GM23248 (cell line): ENCODE measurements around the gene CTIF. TPM values are rescaled to one million over a fixed set of nuclear protein-coding genes. Genes with fewer than 3 reads are reported as not detected.
A peak's percentile ranks its signal among the peaks of the same experiment; 100 is the strongest.

Source experiments
- DNase-seq: peaks from one replicate; pipeline ENCODE4 v3.0.0-alpha.2; 2015
- H2AFZ ChIP-seq: fragments of 200-600 bp; sonication (generic); 2 replicates; pipeline ENCODE4 v1.6.1; 2016; ENCODE audit warnings: antibody characterized with exemption
- H3F3A ChIP-seq: fragments of 200-600 bp; sonication (generic); 2 replicates; pipeline ENCODE4 v1.6.1; 2016; ENCODE audit warnings: mild to moderate bottlenecking, antibody characterized with exemption, mixed run types; ENCODE audit not compliant: insufficient read depth
- H3K27ac ChIP-seq: fragments of 200-600 bp; sonication (generic); 2 replicates; pipeline ENCODE4 v1.5.1; 2016; ENCODE audit warnings: mild to moderate bottlenecking
- H3K27me3 ChIP-seq: fragments of 200-600 bp; sonication (generic); replicated peaks from 2 replicates; pipeline ENCODE4 v1.6.1; 2016; ENCODE audit warnings: mild to moderate bottlenecking; ENCODE audit not compliant: insufficient read depth
- H3K36me3 ChIP-seq: fragments of 200-600 bp; sonication (generic); 2 replicates; pipeline ENCODE4 v1.6.1; 2016; ENCODE audit warnings: low read depth, mild to moderate bottlenecking
- H3K4me1 ChIP-seq: fragments of 200-600 bp; sonication (generic); 2 replicates; pipeline ENCODE4 v1.6.1; 2016; ENCODE audit warnings: mild to moderate bottlenecking; ENCODE audit not compliant: insufficient read depth
- H3K4me2 ChIP-seq: fragments of 200-600 bp; sonication (generic); one replicate; pipeline ENCODE4 v1.6.1; 2016; ENCODE audit warnings: mild to moderate bottlenecking; ENCODE audit not compliant: unreplicated experiment
- H3K4me3 ChIP-seq: fragments of 200-600 bp; sonication (generic); 2 replicates; pipeline ENCODE4 v1.5.1; 2016; ENCODE audit warnings: mild to moderate bottlenecking
- H3K79me2 ChIP-seq: fragments of 200-600 bp; sonication (generic); 2 replicates; pipeline ENCODE4 v1.6.1; 2016; ENCODE audit warnings: mild to moderate bottlenecking; ENCODE audit not compliant: insufficient read depth
- H3K9ac ChIP-seq: fragments of 200-600 bp; sonication (generic); 2 replicates; pipeline ENCODE4 v1.6.1; 2016; ENCODE audit warnings: mild to moderate bottlenecking
- H3K9me2 ChIP-seq: fragments of 200-600 bp; sonication (generic); 2 replicates; pipeline ENCODE4 v1.6.1; 2016; ENCODE audit warnings: mixed run types, mild to moderate bottlenecking, moderate library complexity; ENCODE audit not compliant: insufficient read depth
- H3K9me3 ChIP-seq: fragments of 200-600 bp; sonication (generic); one replicate; pipeline ENCODE4 v1.6.1; 2017; ENCODE audit warnings: low read depth
- H4K20me1 ChIP-seq: fragments of 200-600 bp; sonication (generic); 2 replicates; pipeline ENCODE4 v1.6.0; 2016; ENCODE audit not compliant: insufficient read depth
- EZH2 ChIP-seq: fragments of 200-600 bp; sonication (generic); IDR thresholded peaks from 2 replicates; pipeline ENCODE4 v1.6.1; 2018; ENCODE audit warnings: antibody characterized with exemption, mild to moderate bottlenecking; ENCODE audit not compliant: insufficient read depth, poor library complexity, severe bottlenecking
- EZH2phosphoT487 ChIP-seq: fragments of 200-600 bp; sonication (generic); IDR thresholded peaks from 2 replicates; pipeline ENCODE4 v1.6.1; 2018; ENCODE audit warnings: antibody characterized with exemption, moderate library complexity, mild to moderate bottlenecking, low read depth; ENCODE audit not compliant: insufficient read depth
- WGBS, 2 experiments: methylation state at CpG; one replicate each; pipeline ENCODE4 v1.1.6; 2015 to 2017; ENCODE audit warnings: low lambda C conversion rate in 2 of 2, low coverage in 1 of 2; ENCODE audit errors: missing lambda C conversion rate in 2 of 2; 5-methylcytosine and 5-hydroxymethylcytosine counted together
- in situ Hi-C: fragments of 300-500 bp; cut with MboI; formaldehyde crosslinking; loops from 2 replicates; pipeline ENCODE4 v1.15.0; 2020
- polyA plus RNA-seq: library from polyadenylated mRNA; unstranded; fragments of >200 nt; fragmentation: Nextera tagmentation; extraction: Ambion mirVana; gene quantifications from 2 replicates; pipeline ENCODE4 v1.2.1, GENCODE V29; 2016
- total RNA-seq: library from RNA; depleted of rRNA; stranded (reverse); fragments of >200 nt; shearing (Covaris generic); gene quantifications from 2 replicates; pipeline ENCODE4 v1.2.3, GENCODE V29; 2014

The CTIF gene
- total and polyA plus RNA-seq, 2 experiments from 2014 or later: 21.5 to 46.8 TPM

GRCh38 chr18:48678237-48679115 is 139.6 kb downstream of the CTIF start:
- TF ChIP-seq EZH2phosphoT487 (no peak), EZH2 (no peak)
- H4K20me1 ChIP-seq: no peaks in the 10 kb centered on the region; the same call in 1 of the 2 replicates

DNA sequence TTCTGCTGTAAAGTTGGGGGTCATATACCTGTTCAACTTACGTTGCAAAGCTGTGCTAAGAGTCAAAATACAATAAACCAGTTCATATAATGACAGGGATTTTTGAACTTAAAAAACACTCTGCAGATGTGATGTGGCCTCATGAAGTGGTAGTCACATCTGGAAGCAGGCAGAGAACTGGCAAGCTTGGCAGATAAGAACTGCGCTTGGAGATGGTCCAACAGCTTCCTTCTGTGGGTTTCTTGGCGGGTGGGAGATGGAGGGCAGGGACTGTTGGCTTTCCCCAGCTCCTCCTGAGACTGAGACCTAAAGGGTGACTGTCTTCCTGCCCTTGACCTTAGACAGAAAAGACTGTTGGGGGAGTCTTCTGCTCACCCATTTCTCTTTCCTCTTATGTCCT is 140.4 kb downstream of the CTIF start:
- Histone ChIP-seq H3K4me3 (no peak overlapping the region), H3K4me1 (peaks cover 21% of the 10 kb centered on the region), H2AFZ (no peak overlapping the region), H3K4me2 (no peak overlapping the region), H3K27me3 (no peaks in the 10 kb centered on the region), H3F3A (peaks cover 5% of the 10 kb centered on the region), H4K20me1 (no peaks in the 10 kb centered on the region), H3K27ac (no peak overlapping the region), H3K9me3 (no peaks in the 10 kb centered on the region), H3K36me3 (peaks cover 17% of the 10 kb centered on the region; the same call in 1 of the 2 replicates), H3K9me2 (no peaks in the 10 kb centered on the region), H3K9ac (no peak overlapping the region), H3K79me2 (peaks cover 28% of the 10 kb centered on the region)
- in situ Hi-C loops: loop anchor here (10.0 to 25.0 kb wide), 3 partner anchors 383 to 758 kb away; no protein-coding TSS in a partner anchor
- peak; percentile 36 for DNase-seq
- WGBS, 2 experiments: 34 to 39% methylated on average over 3 of the region's 3 CpGs
- TF ChIP-seq EZH2phosphoT487 (no peak), EZH2 (no peak)

More at GRCh38 chr18:48678237-48679115, 139.6 kb downstream of the CTIF start:
- Histone ChIP-seq H3K9ac (no peak overlapping the region), H3K79me2 (peaks cover 28% of the 10 kb centered on the region), H3K27me3 (no peaks in the 10 kb centered on the region), H3F3A (peaks cover 13% of the 10 kb centered on the region), H3K27ac (no peak overlapping the region), H2AFZ (no peak overlapping the region), H3K4me2 (no peak overlapping the region), H3K9me3 (no peaks in the 10 kb centered on the region), H3K4me1 (peaks cover 29% of the 10 kb centered on the region), H3K4me3 (no peak overlapping the region), H3K36me3 (peaks cover 17% of the 10 kb centered on the region; the same call in 1 of the 2 replicates), H3K9me2 (no peaks in the 10 kb centered on the region)
- in situ Hi-C loops: loop anchor here (10.0 to 25.0 kb wide), 3 partner anchors 384 to 759 kb away; no protein-coding TSS in a partner anchor
- no peak for DNase-seq
- WGBS, 2 experiments: 90 to 96% methylated on average over 15 to 16 of the region's 16 CpGs

DNA sequence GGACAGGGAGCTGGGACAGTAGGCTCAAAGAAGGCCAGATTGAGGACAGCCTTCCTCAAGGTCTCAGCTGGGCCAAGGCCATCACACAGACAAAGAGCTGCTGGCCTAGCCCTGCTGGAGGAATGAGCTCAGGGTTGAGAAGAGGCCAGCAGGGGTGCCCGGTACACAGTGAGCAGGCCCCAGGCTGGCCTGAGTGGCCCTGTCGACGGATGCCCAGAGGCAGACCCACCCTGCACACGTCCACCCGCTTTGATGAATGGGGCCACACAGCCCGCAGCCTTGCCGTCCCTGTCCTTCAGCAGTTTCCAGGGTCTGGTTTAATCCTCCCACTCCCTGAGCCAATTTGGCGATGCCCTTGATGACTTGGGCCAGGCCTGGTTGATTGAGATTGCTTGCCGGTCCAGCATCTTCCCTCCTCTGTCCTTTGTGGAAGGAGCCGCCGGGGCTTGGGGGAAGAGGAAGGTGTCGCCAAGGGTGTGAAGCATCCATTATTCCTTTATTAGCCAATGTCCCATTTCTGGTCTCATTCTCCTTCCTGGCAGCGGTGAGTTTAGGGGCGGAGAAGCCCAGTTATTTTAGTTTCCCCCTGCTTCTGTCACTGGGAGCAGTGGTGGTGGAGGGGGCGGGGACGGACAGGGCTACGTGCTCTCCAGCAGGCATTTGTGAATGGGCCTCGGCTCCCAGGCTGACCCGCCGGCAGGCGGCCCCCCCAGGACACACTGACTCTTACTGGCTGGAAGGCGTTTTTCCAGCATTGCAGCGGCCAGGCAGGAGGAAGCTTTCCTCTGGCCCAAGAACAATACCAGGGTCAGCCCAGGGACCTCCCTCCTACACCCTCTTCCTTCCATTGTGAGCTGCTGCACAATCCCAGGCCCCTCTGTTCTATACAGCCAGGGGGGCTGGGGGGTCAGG is 141.8 kb downstream of the CTIF start:
- Histone ChIP-seq H3K9ac (no peak overlapping the region), H3K4me1 (peaks cover 9% of the 10 kb centered on the region), H3K79me2 (peaks cover 25% of the 10 kb centered on the region), H3K9me3 (no peaks in the 10 kb centered on the region), H2AFZ (no peak overlapping the region), H3K4me2 (no peak overlapping the region), H3K9me2 (no peaks in the 10 kb centered on the region), H3K4me3 (no peak overlapping the region), H3K27me3 (no peaks in the 10 kb centered on the region), H3K27ac (no peak overlapping the region), H3F3A (no peaks in the 10 kb centered on the region; the same call in 1 of the 2 replicates), H3K36me3 (peaks cover 17% of the 10 kb centered on the region; the same call in 1 of the 2 replicates), H4K20me1 (no peaks in the 10 kb centered on the region)
- DNase-seq: no peak
- WGBS, 2 experiments: 86 to 92% methylated on average over 22 to 23 of the region's 23 CpGs
- TF ChIP-seq EZH2phosphoT487: no peak
- TF ChIP-seq EZH2: no peak
- in situ Hi-C loops: loop anchor here (10.0 to 25.0 kb wide), 3 partner anchors 382 to 757 kb away; no protein-coding TSS in a partner anchor

DNA sequence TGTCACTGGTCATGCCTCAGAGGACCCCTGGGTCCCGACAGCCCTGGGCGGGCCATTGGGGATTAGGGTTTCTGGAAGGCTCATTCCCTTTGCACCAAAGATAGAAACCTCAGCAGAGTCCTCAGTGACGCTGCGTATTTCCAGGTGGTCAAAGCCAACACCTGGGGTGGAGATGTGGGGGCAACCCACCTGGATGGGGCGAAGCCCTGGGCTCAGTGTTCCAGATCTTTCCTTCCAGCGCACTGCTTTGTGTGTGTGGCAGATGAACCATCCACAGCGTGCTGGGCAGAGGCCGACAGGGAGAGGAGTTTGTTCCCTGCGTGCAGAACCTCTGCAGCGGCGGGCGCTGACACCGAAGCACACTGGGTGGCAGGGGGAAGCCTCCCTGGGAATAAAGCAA is 143.9 kb downstream of the CTIF start:
- H3K4me1 ChIP-seq: no peaks in the 10 kb centered on the region
- TF ChIP-seq EZH2: no peak
- TF ChIP-seq EZH2phosphoT487: no peak
- peaks cover 7% of the 10 kb centered on the region; the same call in 1 of the 2 replicates for H3K79me2 ChIP-seq
- H3K36me3 ChIP-seq: 0 out of 2 replicates have a peak, but pooled peaks cover 14% of the 10 kb centered on the region
- H3K4me3 ChIP-seq: no peak overlapping the region
- no peak for DNase-seq
- no peak overlapping the region for H3K4me2 ChIP-seq
- WGBS, 2 experiments: 95 to 98% methylated on average over 13 of the region's 13 CpGs
- H4K20me1 ChIP-seq: no peaks in the 10 kb centered on the region
- no peaks in the 10 kb centered on the region for H3K9me2 ChIP-seq
- in situ Hi-C loops: loop anchor here (10.0 to 25.0 kb wide), 3 partner anchors 380 to 755 kb away; no protein-coding TSS in a partner anchor
- no peaks in the 10 kb centered on the region for H3F3A ChIP-seq
- H3K9me3 ChIP-seq: no peaks in the 10 kb centered on the region
- H3K27me3 ChIP-seq: no peaks in the 10 kb centered on the region
- no peak overlapping the region for H3K9ac ChIP-seq
- no peak overlapping the region for H2AFZ ChIP-seq
- no peak overlapping the region for H3K27ac ChIP-seq
